Measurements from ENCODE around the gene LYG2. TPM values are rescaled to one million over a fixed set of nuclear protein-coding genes. Genes with fewer than 3 reads are reported as not detected.
"Not testable (repeated sequence)": the region's sequence is repeated elsewhere in the genome, so short reads cannot be mapped to it uniquely, and the experiment has no call there.

LYG2 gene
- total RNA-seq, result not detected
- polyA plus RNA-seq, result under 1 TPM in 1 of 2 donors, not detected in 1; 0.31 TPM

DNA sequence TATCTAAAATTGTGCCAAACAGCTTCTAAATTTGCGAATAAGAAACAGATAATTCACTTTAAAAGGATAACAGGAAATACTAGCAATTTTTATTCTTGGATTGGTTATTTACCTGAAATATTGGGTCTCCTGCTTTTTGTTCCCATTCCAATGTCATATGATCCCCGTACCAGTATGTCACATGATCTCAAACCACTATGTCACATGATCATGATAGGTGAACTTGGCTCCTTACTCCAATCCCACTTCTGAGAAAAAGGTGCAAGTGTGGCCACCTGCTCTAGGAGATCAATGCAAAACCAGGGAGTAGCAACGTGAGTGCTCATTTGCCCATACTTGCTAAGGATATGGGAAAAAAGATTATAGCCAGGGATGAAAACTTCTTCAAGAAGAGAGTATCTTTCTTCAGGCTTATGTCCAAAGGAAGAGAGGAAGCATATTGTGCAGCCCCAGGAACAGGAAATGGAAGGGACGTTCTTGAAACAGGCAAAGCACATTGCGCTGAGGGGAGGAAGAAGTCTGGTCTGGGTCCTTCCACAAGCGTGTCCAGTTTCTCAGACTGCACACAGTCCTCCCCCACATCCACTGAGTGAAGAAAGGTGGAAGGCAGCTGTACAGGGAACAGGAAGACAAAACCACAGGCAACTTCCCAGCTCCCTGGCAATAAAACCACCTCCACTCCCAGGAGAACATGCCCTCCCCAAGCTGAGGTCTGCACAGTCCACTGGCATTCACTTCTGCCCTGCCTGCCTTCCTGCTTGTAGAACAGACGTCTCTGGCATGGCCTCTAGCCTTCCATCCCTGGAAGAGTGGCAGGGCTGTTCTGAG, at the start of gene LYG2:
LYG2 (minus strand) TSS at position 176 of the 828 bp plus-strand sequence. CDS start 1,406 bp downstream, outside the sequence.
- 82% methylated on average over 7 of the region's 7 CpGs for WGBS

DNA sequence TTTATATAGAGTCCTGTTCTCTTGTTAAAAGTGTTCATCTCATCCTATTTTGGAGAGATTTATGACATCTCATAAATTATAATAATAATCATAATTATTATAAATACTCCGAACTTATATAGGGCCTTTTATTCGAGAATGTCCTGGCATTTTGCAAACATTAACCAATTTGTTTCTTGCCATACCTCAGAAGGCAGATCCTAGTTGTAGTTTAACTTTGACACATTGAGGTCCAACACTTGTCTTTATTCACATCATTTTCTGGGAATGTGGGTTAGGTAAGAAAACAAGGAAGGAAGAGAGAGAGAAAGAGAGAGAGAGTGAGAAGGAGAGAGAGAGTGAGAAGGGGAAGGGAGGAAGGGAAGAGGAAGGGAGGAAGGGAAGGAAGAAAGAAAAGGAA, 45.6 kb upstream of the LYG2 start, which contains the start of gene LYG1:
LYG1 (minus strand) TSS at position 101 of the 400 bp plus-strand sequence. CDS start 5,527 bp downstream, outside the sequence.
- not testable (repeated sequence) for H3K36me3 ChIP-seq (ENCODE audit: control insufficient read depth in 4 of 4, insufficient read depth in 3 of 4, low read depth in 1 of 4, low read length in 3 of 4); H3K9ac ChIP-seq (ENCODE audit: low read depth in 1 of 2, low read length in 2 of 2); H3K27me3 ChIP-seq (ENCODE audit: control insufficient read depth in 4 of 4, insufficient read depth in 4 of 4, low read length in 3 of 4); DNase-seq (ENCODE audit: low spot score); H3K4me1 ChIP-seq (ENCODE audit: control insufficient read depth in 4 of 4, insufficient read depth in 4 of 4, low read length in 3 of 4); H3K27ac ChIP-seq (ENCODE audit: low read depth in 1 of 2, low read length in 2 of 2); H3K4me3 ChIP-seq (ENCODE audit: low read depth in 1 of 3, low read length in 3 of 3); H3K9me3 ChIP-seq (ENCODE audit: control insufficient read depth in 4 of 4, low read length in 3 of 4)
- WGBS, result 88% methylated on average over 2 of the region's 2 CpGs

More for the DNA sequence above, at the start of gene LYG2:
- Histone ChIP-seq H3K27ac (ENCODE audit: low read depth in 1 of 2, low read length in 2 of 2) (no peak within 1 kb of the TSS), H3K9ac (ENCODE audit: low read depth in 1 of 2, low read length in 2 of 2) (no peak within 1 kb of the TSS), H3K27me3 (ENCODE audit: control insufficient read depth in 4 of 4, insufficient read depth in 4 of 4, low read length in 3 of 4) (no peaks in the 10 kb centered on the region), H3K4me1 (ENCODE audit: control insufficient read depth in 4 of 4, insufficient read depth in 4 of 4, low read length in 3 of 4) (no peaks in the 10 kb centered on the region), H3K36me3 (ENCODE audit: control insufficient read depth in 4 of 4, insufficient read depth in 3 of 4, low read depth in 1 of 4, low read length in 3 of 4) (no peaks in the 10 kb centered on the region), H3K9me3 (ENCODE audit: control insufficient read depth in 4 of 4, low read length in 3 of 4) (no peaks in the 10 kb centered on the region), H3K4me3 (ENCODE audit: low read depth in 1 of 3, low read length in 3 of 3) (no peak within 1 kb of the TSS)
- DNase-seq (ENCODE audit: low spot score), result no peak
- TF ChIP-seq NR2F2 (IDR thresholded peaks at IDR 0.05) (no peak), CTCF (IDR thresholded peaks at IDR 0.05; ENCODE audit: low read depth, low read length, missing input control) (no peak), JUND (IDR thresholded peaks at IDR 0.05) (no peak), MAX (IDR thresholded peaks at IDR 0.05) (no peak), ZBTB33 (IDR thresholded peaks at IDR 0.05) (no peak), TAF1 (conservative IDR thresholded peaks at IDR 0.05) (no peak), EGR1 (IDR thresholded peaks at IDR 0.05; ENCODE audit: low read depth in 2 of 2) (no peak), SP1 (IDR thresholded peaks at IDR 0.05) (no peak), YY1 (IDR thresholded peaks at IDR 0.05) (no peak), FOXA1 (IDR thresholded peaks at IDR 0.05) (no peak), HNF4A (conservative IDR thresholded peaks at IDR 0.05) (no peak), FOXA2 (IDR thresholded peaks at IDR 0.05) (no peak), RXRA (IDR thresholded peaks at IDR 0.05) (no peak), HNF4G (IDR thresholded peaks at IDR 0.05) (no peak), GABPA (IDR thresholded peaks at IDR 0.05 in 1 of 2, conservative IDR thresholded peaks at IDR 0.05 in 1 of 2) (no peak), RAD21 (IDR thresholded peaks at IDR 0.05) (no peak)
- TF ChIP-seq, protein P1, sequence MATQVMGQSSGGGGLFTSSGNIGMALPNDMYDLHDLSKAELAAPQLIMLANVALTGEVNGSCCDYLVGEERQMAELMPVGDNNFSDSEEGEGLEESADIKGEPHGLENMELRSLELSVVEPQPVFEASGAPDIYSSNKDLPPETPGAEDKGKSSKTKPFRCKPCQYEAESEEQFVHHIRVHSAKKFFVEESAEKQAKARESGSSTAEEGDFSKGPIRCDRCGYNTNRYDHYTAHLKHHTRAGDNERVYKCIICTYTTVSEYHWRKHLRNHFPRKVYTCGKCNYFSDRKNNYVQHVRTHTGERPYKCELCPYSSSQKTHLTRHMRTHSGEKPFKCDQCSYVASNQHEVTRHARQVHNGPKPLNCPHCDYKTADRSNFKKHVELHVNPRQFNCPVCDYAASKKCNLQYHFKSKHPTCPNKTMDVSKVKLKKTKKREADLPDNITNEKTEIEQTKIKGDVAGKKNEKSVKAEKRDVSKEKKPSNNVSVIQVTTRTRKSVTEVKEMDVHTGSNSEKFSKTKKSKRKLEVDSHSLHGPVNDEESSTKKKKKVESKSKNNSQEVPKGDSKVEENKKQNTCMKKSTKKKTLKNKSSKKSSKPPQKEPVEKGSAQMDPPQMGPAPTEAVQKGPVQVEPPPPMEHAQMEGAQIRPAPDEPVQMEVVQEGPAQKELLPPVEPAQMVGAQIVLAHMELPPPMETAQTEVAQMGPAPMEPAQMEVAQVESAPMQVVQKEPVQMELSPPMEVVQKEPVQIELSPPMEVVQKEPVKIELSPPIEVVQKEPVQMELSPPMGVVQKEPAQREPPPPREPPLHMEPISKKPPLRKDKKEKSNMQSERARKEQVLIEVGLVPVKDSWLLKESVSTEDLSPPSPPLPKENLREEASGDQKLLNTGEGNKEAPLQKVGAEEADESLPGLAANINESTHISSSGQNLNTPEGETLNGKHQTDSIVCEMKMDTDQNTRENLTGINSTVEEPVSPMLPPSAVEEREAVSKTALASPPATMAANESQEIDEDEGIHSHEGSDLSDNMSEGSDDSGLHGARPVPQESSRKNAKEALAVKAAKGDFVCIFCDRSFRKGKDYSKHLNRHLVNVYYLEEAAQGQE (IDR thresholded peaks at IDR 0.05), result no peak
- TF ChIP-seq, protein P2, sequence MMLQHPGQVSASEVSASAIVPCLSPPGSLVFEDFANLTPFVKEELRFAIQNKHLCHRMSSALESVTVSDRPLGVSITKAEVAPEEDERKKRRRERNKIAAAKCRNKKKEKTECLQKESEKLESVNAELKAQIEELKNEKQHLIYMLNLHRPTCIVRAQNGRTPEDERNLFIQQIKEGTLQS (IDR thresholded peaks at IDR 0.05), result no peak
